GM12873 (cell line): ENCODE measurements around the gene CDHR3.

Source experiments
- TF ChIP-seq, protein P1 (sequence below): IDR thresholded peaks from 2 replicates; pipeline ENCODE4 v1.5.1; 2012; ENCODE audit warnings: low read depth, mild to moderate bottlenecking, moderate library complexity, low read length, control low read depth; ENCODE audit not compliant: insufficient read depth; ENCODE audit errors: missing control alignments

CDHR3 gene, protein sequence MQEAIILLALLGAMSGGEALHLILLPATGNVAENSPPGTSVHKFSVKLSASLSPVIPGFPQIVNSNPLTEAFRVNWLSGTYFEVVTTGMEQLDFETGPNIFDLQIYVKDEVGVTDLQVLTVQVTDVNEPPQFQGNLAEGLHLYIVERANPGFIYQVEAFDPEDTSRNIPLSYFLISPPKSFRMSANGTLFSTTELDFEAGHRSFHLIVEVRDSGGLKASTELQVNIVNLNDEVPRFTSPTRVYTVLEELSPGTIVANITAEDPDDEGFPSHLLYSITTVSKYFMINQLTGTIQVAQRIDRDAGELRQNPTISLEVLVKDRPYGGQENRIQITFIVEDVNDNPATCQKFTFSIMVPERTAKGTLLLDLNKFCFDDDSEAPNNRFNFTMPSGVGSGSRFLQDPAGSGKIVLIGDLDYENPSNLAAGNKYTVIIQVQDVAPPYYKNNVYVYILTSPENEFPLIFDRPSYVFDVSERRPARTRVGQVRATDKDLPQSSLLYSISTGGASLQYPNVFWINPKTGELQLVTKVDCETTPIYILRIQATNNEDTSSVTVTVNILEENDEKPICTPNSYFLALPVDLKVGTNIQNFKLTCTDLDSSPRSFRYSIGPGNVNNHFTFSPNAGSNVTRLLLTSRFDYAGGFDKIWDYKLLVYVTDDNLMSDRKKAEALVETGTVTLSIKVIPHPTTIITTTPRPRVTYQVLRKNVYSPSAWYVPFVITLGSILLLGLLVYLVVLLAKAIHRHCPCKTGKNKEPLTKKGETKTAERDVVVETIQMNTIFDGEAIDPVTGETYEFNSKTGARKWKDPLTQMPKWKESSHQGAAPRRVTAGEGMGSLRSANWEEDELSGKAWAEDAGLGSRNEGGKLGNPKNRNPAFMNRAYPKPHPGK

DNA sequence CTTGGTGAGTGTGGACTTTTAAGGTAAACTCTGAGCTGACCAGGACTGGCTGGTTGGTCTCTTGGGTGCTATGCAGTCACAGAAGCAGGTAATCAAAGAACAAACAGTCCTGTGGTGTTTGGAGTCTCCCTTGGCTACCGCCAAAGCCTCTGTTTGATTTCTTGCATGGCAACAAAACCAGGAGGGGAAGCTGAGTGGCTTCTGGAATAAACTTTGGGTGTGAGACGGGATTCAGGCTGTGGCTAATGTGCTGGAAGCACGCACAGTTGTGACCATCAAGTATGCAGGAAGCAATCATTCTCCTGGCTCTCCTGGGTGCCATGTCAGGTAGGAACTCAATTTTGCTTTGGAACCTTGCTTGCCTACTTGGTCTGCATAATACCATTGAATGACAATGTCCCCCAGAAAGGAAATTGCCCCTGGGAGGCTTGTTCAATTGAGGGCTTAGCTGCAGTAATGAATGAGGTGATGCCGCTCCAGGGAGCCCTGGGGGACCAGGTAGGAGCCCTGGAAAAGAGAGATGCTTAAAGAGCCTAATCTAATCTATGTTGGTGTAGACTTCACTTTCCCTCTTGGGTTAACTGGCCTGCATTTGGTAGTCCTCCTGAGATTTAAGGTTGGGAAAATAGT lies at the start of gene CDHR3:
Gene CDHR3, plus strand, starts transcription at position 227 of the 630 bp plus-strand sequence. Its CDS starts 55 bp downstream, at position 282.
- TF ChIP-seq, protein P1, sequence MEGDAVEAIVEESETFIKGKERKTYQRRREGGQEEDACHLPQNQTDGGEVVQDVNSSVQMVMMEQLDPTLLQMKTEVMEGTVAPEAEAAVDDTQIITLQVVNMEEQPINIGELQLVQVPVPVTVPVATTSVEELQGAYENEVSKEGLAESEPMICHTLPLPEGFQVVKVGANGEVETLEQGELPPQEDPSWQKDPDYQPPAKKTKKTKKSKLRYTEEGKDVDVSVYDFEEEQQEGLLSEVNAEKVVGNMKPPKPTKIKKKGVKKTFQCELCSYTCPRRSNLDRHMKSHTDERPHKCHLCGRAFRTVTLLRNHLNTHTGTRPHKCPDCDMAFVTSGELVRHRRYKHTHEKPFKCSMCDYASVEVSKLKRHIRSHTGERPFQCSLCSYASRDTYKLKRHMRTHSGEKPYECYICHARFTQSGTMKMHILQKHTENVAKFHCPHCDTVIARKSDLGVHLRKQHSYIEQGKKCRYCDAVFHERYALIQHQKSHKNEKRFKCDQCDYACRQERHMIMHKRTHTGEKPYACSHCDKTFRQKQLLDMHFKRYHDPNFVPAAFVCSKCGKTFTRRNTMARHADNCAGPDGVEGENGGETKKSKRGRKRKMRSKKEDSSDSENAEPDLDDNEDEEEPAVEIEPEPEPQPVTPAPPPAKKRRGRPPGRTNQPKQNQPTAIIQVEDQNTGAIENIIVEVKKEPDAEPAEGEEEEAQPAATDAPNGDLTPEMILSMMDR: no peak

DNA sequence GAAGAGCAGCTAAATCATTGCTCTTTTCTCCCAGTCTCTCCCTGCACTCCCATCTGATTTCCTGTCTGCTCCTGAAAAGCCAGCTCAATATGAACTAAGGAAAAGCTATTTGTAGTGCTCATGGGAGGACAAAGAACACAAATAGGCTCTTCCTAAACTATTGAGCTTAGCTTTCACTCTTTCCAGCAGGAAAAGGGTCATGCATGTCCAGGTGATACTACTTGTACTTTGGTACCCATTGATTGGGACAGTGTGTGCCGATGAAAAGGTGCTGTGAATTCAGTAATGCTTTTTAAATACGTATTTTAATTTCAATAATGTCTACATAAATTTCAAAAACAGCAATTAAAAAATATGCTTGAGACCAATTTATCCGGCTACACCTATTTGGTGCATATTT lies 49.1 kb upstream of the CDHR3 start:
- TF ChIP-seq, protein P1: no peak

DNA sequence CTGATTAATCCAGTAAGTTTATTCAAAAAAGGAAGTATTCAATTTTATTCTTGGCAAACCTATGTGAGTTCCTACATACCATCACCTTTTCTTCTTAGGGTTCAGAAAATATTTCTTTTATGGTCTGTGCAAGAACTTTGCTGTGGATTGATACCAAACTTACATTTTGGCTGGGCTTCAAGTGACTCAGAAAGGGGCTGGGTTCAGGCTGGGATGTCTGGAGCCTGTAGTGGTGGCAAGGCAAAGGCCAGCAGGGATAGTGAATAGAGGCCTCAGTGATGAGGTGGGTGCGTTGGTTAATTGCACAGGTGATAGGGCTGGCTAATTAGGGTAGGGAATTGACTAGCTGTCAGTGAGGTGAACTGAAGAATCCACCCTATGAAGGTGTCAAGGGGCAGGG lies 46.5 kb upstream of the CDHR3 start:
- TF ChIP-seq, protein P1: no peak

DNA sequence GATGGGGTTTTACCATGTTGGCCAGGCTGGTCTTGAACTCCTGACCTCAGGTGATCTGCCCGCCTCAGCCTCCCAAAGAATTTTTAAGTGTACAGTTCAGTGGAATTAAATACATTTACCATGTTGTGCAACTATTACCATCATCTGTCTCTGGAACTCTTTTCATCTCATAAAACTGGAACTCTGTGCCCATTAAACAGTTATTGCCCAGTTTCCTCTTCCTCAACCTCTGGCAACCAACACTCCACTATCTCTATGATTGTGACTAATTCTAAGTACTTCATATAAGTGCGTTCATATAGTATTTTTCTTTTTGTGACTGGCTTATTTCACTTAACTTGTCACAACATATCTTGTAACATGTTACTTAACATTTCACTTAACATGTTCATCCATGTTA lies 45.4 kb upstream of the CDHR3 start:
- TF ChIP-seq, protein P1: no peak

DNA sequence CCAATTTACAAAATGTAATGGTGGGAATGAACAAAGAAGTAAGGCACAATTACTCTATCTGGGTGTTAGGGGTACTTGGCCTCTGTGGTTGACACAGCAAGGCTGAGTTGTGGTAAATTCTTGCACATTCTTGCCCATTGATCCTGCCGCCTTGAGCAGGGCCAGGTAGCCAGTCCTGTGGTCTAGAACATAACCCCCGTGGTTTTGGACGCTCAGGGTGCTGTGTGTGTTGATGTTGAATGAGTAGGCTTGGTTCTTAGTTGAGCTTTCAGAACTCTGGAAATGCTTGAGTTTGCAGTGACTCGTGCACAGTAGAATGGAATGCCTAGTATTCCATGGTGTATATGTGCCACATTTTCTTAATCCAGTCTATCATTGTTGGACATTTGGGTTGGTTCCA lies 42.3 kb upstream of the CDHR3 start:
- TF ChIP-seq, protein P1: no peak

DNA sequence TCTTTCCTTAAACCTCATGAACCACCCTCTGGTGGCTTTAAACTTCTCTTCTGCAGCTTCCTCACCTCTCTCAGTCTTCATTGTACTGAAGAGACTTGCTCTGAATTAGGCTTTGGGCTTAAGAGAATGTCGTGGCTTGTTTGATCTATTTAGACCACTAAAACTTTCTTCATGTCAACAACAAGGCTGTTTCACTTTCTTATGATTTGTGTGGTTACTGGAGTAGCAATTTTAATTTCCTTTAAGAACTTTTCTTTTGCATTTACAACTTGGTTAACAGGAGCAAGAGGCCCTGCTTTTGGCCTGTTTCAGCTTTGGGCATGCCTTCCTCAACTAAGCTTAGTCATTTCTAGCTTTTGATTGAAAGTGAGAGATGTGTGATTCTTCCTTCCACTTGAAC lies 38.1 kb upstream of the CDHR3 start:
- TF ChIP-seq, protein P1: no peak

DNA sequence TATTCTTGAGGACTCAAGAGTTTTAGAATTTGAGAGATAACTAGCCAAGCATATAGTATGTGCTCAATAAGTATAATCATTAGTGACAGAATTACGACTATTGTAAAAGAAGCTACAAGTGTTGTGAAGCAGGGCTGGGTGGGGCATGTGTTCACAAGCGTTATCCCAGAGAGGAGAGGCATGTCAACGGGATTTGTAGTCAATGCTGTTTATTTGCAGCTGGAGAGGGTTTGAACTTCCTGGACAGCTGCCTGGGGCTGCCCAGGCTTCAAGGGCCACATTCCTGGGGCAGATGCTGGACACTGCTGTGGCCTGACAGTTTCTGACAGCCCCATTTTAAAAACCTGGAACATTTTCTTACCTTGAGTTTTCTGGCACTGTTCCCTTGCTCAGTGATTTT lies 36.9 kb upstream of the CDHR3 start:
- TF ChIP-seq, protein P1: no peak
